Right ventricle myocardium superior (tissue), 1 donor: ENCODE results near the gene COL23A1. TPM values are rescaled to one million over a fixed set of nuclear protein-coding genes. Genes with fewer than 3 reads are reported as not detected.
"Not testable (repeated sequence)": the region's sequence is repeated elsewhere in the genome, so short reads cannot be mapped to it uniquely, and the experiment has no call there.

Experiments used
- ATAC-seq: fragments of 200-7000 bp; cut with Tn5 transposase; one replicate; pipeline ENCODE4 v1.9.1; 2020; ENCODE audit warnings: mild to moderate bottlenecking; ENCODE audit not compliant: poor library complexity
- DNase-seq: peaks from one replicate; pipeline ENCODE4 v3.0.0-alpha.2; 2020
- intact Hi-C: fragments of 100-400 bp; cut with DNase I; formaldehyde crosslinking; loops from one replicate; pipeline ENCODE4 v1.11.2; 2022
- total RNA-seq: library from RNA; stranded (reverse); fragmentation: NEBNext Ultra II Directional; extraction: Animal tissue kit (Norgen Biotek cat#: 25700); gene quantifications from one replicate; pipeline ENCODE4 v1.2.1, GENCODE V29; 2021
- donor health status: DM: no; HTN: yes; CAD: no; lungs with severe emphysema.

Gene COL23A1
- total RNA-seq, 1 donor from 2014 or later, result 18.8 TPM

DNA sequence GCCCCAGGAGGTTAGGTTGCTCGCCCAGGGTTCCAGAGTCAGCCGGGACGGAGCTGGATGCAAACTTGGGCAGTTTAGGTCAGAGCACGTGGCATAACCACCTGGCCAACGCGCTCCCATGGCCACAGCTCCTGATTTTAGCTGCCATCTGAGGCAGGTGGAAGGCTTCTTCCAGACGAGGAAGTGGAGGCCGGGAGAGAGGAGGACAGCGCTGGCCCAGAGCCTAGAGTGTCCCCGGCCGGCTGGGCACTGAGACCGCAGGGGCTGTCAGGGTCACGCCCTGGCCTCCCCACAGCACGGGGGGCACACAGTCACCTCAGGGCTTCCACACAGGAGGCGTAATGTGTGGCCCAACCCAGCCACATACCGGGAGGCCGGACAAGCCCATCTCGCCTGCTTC lies 341.4 kb downstream of the COL23A1 start:
- intact Hi-C loops, result no loop called here
- ATAC-seq, result no peak
- no peak for DNase-seq

DNA sequence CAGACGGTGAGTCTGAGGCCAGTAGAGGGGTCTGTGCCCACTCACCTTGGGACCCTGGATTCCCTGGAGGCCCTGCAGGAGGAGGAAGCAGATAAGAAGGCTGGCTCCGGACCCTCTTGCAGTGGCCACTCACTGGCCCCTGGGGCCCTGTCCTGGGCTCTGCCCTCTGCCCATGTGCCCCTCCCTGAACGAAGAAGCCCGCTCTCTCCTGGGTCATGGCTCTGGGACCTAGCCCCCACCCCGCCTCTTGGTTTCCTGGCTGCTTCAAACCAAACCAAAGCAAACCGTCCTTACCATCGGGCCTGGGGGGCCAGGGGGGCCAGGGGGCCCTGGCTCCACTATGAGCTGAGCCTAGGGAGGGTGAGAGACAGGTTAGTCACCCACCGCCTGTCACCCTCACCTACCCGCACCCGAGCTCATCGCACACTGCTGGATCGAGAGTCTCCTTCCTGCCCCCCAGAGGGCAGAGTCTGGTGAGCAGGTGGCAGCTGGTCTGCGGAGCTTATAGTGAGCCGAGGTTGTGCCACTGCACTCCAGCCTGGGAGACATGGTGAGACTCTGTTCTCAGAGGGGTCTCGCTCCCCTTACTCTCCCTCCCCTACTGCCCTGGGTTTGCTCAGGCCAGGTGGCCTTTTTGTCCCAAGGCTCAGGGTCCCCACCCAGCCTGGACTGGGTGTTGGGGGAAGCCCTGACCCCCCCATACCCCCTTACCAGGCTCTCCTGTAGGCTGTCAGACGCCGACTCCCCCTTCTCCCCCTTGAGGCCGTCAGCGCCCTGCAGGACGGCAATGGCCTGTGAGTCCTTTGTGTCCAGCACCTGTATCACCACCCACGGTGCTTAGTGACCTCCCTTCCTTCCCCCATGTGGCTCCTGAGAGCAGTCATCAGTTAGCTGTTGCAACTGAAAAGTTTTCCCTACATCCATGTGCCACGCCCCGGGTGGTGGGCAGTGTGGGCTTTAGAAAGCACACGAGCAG lies 342.4 kb downstream of the COL23A1 start:
- DNase-seq (no peak), ATAC-seq (no peak)
- intact Hi-C loops, result no loop called here

DNA sequence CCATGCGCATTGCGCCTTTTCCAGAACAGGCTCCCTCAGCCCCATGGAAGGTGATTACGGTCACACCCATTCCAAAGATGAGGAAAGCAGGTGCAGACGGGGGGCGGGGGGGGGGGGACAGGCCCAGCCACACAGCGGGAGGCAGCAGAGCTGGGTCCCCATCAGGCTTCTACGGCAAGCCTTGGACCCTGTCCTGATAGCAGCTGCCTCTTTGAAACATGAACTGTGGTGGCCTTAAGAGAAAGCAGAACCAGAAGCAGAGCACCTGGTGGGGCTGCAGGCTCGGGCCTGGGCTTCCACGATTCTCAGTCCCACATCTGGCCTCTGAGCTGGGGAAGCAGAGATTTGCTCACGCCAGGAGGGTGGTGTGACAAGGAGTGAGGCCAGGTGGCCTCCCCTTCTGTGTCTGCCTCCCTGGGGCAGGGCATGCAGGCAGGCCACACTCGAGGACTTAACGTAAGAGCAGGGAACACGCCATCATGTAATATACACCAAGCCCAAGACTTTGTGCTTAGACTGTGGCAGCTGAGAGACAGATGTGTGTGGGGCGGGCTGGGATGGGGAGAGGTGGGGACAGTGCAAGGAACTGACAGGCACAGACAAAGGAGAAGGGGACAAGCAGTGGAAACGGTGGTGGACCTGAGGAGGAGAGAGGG lies 343.4 kb downstream of the COL23A1 start:
- no peak for DNase-seq
- no peak for ATAC-seq
- intact Hi-C loops, result no loop called here

DNA sequence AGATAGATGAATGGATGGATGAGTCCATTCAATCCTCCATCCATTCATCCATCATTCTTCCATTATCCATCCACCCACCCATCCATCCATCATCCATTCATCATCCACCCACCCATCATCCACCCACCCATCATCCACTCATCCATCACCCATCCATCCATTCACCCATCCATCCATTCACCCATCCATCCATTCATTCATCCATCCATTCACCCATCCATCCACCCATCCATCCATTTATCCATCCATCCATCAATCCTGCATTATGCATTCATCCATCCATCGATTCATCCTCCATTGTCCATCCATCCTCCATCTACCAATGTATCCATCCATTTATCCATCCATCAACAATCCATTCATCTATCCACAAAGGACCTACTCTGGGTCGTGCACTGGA lies 344.8 kb downstream of the COL23A1 start:
- DNase-seq (no peak), ATAC-seq (no peak)
- intact Hi-C loops, result no loop called here

DNA sequence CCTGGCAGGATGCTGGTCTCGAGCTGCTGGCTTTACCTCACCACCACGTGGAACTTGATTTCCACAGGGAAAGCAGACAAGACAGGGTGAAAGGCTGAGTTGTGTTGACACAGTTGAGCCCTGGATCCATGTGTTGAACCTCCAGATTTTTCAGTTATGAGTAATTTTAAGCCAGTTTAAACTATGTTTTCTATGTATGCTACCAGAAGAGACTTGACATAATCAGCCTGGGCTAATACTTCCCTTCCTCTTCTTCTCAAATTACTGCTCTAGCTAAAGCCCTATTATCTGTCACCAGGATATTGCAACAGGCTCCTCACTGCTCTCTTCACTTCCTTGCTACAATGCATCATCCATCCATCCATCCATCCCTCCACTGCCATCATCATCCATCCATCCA lies 345.6 kb downstream of the COL23A1 start:
- ATAC-seq, result no peak
- no peak for DNase-seq
- intact Hi-C loops, result no loop called here

DNA sequence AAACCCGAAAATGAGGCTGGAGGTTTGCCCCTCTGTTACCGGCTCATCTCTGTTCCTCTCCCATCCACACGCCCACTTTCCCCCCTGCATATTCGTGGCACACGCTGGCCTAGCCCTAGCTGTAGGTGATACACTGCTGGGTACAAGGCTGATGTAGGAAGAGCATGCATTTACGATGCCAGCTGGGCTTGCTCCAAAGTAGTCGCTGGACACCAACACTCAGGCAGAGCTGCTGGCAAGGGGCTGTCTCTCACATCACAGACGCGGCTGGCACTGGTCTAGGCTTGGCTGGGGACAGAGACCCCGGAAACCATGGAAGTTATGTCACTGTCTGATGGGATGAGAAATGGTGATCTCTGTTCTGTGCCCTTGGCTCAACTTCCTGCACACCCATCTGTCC lies 347.8 kb downstream of the COL23A1 start:
- ATAC-seq (peak; percentile 65), DNase-seq (peak; percentile 71)
- intact Hi-C loops, result no loop called here

DNA sequence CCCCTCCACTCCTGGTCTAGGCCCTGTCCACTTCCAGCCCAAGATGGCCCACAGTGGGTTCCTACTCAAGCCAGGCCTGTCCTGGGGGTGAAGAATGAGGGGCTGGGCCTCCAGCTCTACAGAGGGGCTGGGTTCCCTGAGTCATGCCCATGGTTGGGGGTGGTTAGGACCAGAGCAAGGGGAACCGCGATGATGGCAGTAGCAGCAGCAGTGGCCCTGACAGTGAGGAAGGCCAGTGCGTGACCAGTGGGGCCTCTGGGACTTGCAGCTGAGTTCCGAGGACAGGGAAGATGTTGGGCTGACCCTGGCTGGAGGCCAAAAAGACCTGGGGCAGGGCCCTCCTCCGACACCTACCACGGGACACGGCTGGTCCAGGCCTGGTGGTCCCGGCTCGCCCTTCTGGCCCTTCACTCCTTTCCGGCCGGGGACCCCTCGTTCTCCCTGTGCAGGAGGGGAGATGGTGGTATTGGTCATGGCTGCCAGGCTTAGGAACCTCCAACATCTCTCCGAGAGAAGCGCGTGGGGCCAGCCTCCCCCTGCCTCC lies 348.4 kb downstream of the COL23A1 start:
- ATAC-seq (no peak), DNase-seq (peak; percentile 43)
- intact Hi-C loops, result no loop called here

DNA sequence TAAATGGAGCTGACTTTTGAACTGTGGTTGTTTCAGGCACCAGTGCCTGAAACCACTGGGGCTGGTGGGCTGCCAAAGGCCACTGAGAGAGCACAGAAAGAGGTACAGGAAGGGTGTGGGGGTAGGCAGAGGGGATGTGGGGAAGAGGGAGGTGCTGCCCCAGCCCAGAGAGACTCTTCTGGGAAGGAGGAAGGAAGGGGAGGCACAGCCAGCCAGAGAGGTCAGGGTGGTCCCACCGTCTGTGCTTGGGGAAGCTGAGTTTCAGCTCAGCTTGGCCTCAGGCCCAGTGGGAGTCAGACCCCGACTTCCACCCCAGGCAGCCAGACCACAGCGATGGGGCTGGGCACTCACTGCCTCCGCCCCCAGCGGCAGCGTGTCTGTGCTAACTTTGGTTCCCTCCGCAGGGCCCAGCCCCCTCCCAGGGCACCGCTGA lies 348.9 kb downstream of the COL23A1 start:
- intact Hi-C loops, result no loop called here
- DNase-seq (peak; percentile 72), ATAC-seq (peak; percentile 17)

DNA sequence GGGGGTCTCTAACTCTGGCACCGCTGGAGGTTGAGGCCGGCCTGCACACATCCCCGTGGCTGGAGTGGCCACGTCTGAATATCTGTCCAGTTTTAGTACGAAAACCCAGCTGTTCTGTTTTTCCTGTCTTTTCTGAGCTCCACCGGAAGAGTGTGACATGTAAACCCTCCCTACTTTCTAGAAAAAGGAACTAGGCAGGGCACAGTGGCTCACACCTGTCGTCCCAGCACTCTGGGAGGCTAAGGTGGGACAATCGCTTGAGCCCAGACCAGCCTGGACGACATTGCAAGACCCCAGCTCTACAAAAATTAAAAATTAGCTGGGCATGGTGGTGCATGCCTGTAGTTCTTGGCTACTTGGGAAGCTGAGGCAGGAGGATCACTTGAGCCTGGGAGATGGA lies 349.4 kb downstream of the COL23A1 start:
- no peak for ATAC-seq
- DNase-seq, result no peak
- intact Hi-C loops, result no loop called here

DNA sequence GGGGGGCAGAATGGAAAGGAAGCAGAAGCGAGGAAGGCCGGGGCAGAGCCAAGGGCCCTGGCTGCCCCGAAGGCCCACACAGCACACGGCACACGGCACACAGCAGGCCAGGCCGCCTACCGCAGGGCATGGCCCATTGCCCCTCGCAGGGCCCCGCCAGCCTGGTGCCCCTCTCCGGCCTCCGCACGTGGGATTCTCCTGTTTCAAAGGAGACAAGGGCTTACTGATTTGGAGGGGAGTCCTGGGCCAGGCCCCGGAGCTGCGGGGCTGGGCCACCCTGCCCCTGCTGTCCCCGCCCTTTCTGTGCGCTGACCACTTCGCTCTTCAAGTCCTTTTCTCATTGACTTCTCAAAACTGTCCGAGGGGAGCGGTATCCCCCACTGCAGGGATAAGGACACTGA lies 349.9 kb downstream of the COL23A1 start:
- DNase-seq (peak; percentile 40), ATAC-seq (no peak)
- intact Hi-C loops, result no loop called here

DNA sequence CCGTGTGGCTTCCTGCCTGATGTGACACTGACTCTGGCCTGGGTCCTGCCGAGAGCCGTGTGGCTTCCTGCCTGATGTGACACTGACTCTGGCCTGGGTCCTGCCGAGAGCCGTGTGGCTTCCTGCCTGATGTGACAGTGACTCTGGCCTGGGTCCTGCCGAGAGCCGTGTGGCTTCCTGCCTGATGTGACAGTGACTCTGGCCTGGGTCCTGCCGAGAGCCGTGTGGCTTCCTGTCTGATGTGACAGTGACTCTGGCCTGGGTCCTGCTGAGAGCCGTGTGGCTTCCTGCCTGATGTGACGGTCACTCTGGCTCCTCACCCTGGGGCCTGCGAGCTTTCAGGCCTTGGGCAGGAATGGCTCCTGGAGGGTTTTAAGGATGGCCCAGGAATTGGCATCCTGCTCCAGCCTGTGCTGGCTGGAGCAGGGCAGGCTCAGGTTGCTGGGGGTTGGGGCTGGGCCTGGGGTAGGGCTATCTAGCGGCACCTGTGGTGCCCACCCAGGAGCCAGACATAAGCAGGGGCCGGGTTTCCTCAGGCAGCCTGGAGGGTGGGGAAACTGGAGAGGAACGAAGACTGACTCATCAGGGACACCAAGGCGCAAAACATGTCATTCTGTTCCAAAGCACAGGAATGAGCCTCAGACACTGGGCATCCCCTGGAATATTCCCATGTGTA lies 350.4 kb downstream of the COL23A1 start:
- DNase-seq, intact Hi-C loops, ATAC-seq: not testable (repeated sequence)

DNA sequence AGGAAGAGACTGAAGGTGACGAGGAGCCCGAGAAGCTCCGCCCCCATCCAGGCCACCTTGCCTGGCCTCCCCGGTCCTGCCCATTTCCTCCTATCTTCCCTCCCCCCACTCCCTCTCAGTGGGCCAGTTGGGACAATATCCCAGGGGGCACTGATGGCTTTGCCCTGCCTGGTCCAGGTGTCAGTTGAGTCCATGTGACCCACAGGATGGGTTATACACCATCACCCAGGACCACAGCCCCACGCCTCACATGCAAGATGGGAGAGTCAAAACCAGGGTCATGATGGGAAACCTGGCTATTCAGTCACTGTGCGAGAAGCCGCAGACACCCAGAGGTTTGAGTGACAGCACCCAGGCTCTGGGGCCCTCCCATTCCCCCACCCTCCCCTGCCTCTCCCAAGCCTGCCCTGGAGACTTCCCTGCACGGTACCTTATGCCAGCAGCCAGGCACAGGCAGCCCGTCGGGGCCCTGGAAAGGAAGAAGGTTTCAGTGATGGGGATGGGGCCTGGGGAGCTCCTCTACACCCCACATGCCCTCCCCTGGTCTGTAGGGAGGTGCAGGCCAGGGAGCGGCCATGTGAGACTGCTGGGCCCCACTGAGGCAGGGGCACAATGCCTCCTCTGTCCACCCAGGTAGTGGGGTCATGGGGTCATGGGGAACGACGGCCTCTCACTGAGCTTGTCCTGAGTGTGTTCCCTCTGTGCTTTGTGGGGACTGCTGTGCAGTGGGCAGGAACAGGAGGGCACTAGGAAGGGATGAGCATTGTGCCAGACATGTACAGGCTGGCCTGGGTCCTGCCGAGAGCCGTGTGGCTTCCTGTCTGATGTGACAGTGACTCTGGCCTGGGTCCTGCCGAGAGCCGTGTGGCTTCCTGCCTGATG lies 351.2 kb downstream of the COL23A1 start:
- ATAC-seq (no peak), DNase-seq (peak; percentile 29)
- intact Hi-C loops, result no loop called here

DNA sequence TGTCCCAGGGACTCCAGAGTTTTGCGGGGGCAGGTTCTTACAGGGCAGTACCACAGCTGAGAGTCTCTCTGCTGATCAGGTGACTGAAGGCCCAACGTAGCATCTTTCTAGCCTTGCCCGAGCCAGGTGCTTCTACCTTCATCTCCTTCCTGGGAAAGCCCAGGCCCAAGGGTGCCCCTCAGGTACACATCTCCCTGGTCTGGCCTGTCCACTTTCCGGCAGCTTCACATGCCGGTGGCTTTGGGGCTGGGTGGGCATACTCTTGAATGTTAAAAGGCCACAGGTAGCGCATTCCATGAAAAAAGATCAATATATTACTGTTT lies 351.9 kb downstream of the COL23A1 start:
- intact Hi-C loops, result no loop called here
- DNase-seq (no peak), ATAC-seq (no peak)

DNA sequence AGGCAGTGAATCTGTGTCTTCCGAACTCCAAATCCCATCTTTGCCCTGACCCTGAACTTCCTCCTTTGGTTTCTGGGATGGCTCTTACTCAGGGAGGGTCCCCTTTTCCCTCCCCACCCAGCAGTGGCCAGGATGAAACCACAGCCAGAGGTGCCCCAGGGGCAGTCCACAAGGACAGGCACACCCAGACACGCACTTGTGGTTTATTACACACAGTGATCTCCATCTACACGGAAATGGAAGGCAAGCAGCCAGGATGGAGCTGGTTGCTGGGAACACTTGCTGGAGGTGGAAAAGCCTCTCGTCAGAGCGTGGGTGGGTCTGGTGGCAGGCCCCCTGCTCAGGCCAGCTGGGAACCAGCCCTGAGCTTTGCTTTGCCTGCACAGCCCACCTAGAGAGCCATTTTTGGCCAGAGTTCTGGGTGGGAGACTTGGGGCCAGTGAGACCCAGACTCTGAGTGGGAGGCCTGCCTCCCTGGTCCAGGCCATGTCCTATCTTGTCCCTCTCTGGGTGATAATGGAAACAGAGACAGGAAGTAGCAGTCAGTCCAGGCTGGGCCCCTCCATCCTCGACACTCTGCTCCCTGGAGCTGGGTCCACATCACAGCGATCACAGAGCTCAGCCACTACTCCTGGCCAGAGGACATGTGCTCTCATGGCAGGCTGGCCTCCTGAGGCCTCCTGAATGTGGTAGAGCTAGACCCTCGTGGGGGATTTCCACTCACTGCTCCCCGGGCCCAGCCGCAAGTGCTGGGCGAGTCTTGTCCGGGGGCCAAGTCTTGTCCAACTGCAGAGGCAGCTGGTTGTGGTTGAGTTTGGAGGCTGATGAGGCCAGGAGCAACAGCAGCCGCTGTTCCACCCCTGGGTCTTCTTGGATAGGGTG lies 352.5 kb downstream of the COL23A1 start:
- intact Hi-C loops, result no loop called here
- DNase-seq (peak; percentile 43), ATAC-seq (no peak)

DNA sequence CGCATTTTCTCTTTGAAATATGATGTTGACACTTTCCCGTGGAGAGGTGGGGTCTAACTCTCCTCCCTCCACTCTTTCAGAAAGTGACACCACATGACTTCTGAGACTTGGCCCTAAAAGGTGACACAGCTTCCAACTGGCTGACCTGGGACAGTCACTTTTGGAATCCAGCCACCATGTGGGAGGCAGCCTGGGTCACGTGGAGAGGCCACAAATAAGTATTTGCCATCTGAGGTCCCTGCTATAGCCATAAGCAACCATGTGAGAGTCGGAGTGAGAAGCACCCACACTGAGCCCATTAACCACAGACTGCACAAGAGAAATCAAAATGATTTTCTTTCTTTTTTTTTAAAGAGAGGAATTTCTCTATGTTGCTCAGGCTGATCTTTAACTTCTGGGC lies 353.5 kb downstream of the COL23A1 start:
- ATAC-seq (peak; percentile 57), DNase-seq (peak; percentile 63)
- intact Hi-C loops, result no loop called here

DNA sequence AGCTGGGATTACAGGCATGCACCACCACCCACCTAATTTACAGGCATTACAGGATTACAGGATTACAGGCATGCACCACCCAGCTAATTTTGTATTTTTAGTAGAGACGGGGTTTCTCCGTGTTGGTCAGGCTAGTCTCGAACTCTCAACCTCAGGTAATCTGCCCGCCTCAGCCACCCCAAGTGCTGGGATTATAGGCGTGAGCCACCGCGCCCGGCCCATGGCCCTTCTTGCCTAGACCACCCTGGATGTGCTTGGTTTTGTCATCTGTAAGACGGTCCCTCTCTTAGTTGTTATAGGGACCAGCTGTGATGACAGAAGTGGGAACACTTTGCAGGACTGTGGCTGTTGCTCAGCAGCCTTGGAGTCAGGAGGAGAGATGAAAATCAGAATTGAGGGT lies 354.1 kb downstream of the COL23A1 start:
- DNase-seq (peak; percentile 29), ATAC-seq (no peak)
- intact Hi-C loops, result no loop called here

DNA sequence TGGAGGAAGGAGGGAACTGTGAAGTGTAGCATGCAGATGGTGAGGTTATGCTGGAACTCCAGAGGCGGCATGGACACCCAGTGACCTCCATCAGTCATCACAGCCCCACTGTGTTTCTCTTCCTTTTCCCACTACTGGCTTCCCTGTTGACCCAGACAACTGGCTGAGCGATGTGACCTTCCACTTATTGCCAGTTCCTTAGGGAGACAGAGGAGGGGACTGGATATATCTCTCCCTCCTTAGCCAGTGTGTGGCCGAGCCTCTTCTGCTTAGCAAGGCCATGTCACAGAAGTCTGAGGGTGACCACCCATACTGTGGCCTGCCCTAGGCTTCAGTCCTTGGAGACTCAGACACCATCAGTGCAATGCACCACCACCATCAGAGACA lies 354.6 kb downstream of the COL23A1 start:
- ATAC-seq (no peak), DNase-seq (peak; percentile 6)
- intact Hi-C loops, result no loop called here
